ACC112 (cell line): ENCODE measurements around the gene LMX1A.

Experiments used
- H2AFZ ChIP-seq: fragments of 200-600 bp; sonication (generic); one replicate; pipeline ENCODE4 v1.6.0; 2017; ENCODE audit warnings: antibody characterized with exemption, low read length; ENCODE audit not compliant: unreplicated experiment
- H3K27ac ChIP-seq: fragments of 200-600 bp; sonication (generic); 2 replicates; pipeline ENCODE4 v1.5.1; 2014; ENCODE audit warnings: low read depth, mild to moderate bottlenecking, antibody characterized with exemption, low read length, moderate library complexity
- H3K27me3 ChIP-seq: fragments of 200-600 bp; sonication (generic); 2 replicates; pipeline ENCODE4 v1.6.1; 2014; ENCODE audit warnings: mild to moderate bottlenecking, antibody characterized with exemption, low read length, moderate library complexity, mixed read lengths; ENCODE audit not compliant: insufficient read depth
- H3K36me3 ChIP-seq: fragments of 200-600 bp; sonication (generic); 2 replicates; pipeline ENCODE4 v1.6.1; 2016; ENCODE audit warnings: mild to moderate bottlenecking, antibody characterized with exemption, low read length, moderate library complexity, mixed read lengths; ENCODE audit not compliant: insufficient read depth
- H3K4me1 ChIP-seq: fragments of 200-600 bp; sonication (generic); one replicate; pipeline ENCODE4 v1.6.1; 2016; ENCODE audit warnings: low read length, mixed read lengths; ENCODE audit not compliant: insufficient read depth, unreplicated experiment, control insufficient read depth
- H3K4me3 ChIP-seq: fragments of 200-600 bp; sonication (generic); 2 replicates; pipeline ENCODE4 v1.5.1; 2014; ENCODE audit warnings: mild to moderate bottlenecking, low read depth, low read length
- H3K79me2 ChIP-seq: fragments of 200-600 bp; sonication (generic); one replicate; pipeline ENCODE4 v1.6.0; 2016; ENCODE audit warnings: low read length; ENCODE audit not compliant: control insufficient read depth, unreplicated experiment, insufficient read depth

The LMX1A gene

GRCh38 chr1:165355977-165356811, at the start of gene LMX1A:
TSS of gene LMX1A (minus strand) at chr1:165356715. CDS start at chr1:165355559, 1,156 bp downstream.
- H3K4me3 ChIP-seq: peak within 1 kb of the TSS; percentile 71
- H3K36me3 ChIP-seq: no peaks in the 10 kb centered on the region
- peak within 1 kb of the TSS; percentile 31 for H2AFZ ChIP-seq
- H3K79me2 ChIP-seq: no peaks in the 10 kb centered on the region
- peaks cover 57% of the 10 kb centered on the region for H3K27me3 ChIP-seq
- no peak within 1 kb of the TSS for H3K27ac ChIP-seq
- peaks cover 3% of the 10 kb centered on the region for H3K4me1 ChIP-seq

- Histone ChIP-seq H3K79me2 (no peaks in the 10 kb centered on the region), H3K36me3 (no peaks in the 10 kb centered on the region), H3K27me3 (peaks cover 8% of the 10 kb centered on the region), H3K27ac (no peak overlapping the region), H3K4me3 (no peak overlapping the region), H2AFZ (no peak overlapping the region), H3K4me1 (no peaks in the 10 kb centered on the region)
These were observed 47.4 kb upstream of the LMX1A start for GRCh38 chr1:165403835-165404482.

GRCh38 chr1:165402517-165403111, 46.1 kb upstream of the LMX1A start:
- H3K27me3 ChIP-seq: peaks cover 7% of the 10 kb centered on the region; the same call in 1 of the 2 replicates
- H3K27ac ChIP-seq: no peak overlapping the region
- no peak overlapping the region for H3K4me3 ChIP-seq
- no peaks in the 10 kb centered on the region for H3K36me3 ChIP-seq
- H2AFZ ChIP-seq: no peak overlapping the region
- no peaks in the 10 kb centered on the region for H3K79me2 ChIP-seq
- peaks cover 7% of the 10 kb centered on the region for H3K4me1 ChIP-seq

GRCh38 chr1:165397944-165398343, 41.4 kb upstream of the LMX1A start:
- peaks cover 8% of the 10 kb centered on the region; the same call in 1 of the 2 replicates for H3K27me3 ChIP-seq
- no peaks in the 10 kb centered on the region for H3K36me3 ChIP-seq
- no peak overlapping the region; the same call in 1 of the 2 replicates for H3K27ac ChIP-seq
- peak overlapping the region; percentile 5 for H2AFZ ChIP-seq
- H3K4me3 ChIP-seq: no peak overlapping the region
- peaks cover 18% of the 10 kb centered on the region for H3K4me1 ChIP-seq
- no peaks in the 10 kb centered on the region for H3K79me2 ChIP-seq

- H3K79me2 ChIP-seq: no peaks in the 10 kb centered on the region
These were observed 39.4 kb upstream of the LMX1A start for GRCh38 chr1:165395901-165396300.

GRCh38 chr1:165395478-165395877, 39.0 kb upstream of the LMX1A start:
- H3K27me3 ChIP-seq: peaks cover 26% of the 10 kb centered on the region
- H3K27ac ChIP-seq: no peak overlapping the region
- no peaks in the 10 kb centered on the region for H3K36me3 ChIP-seq
- H2AFZ ChIP-seq: no peak overlapping the region
- H3K79me2 ChIP-seq: no peaks in the 10 kb centered on the region
- peaks cover 18% of the 10 kb centered on the region for H3K4me1 ChIP-seq
- H3K4me3 ChIP-seq: no peak overlapping the region

More at GRCh38 chr1:165395901-165396300, 39.4 kb upstream of the LMX1A start:
- Histone ChIP-seq H3K4me3 (no peak overlapping the region), H3K27ac (no peak overlapping the region), H3K27me3 (peaks cover 22% of the 10 kb centered on the region), H3K36me3 (no peaks in the 10 kb centered on the region), H2AFZ (no peak overlapping the region), H3K4me1 (peaks cover 18% of the 10 kb centered on the region)

GRCh38 chr1:165392634-165393571, 36.4 kb upstream of the LMX1A start:
- Histone ChIP-seq H3K27ac (no peak overlapping the region), H3K79me2 (no peaks in the 10 kb centered on the region), H3K36me3 (no peaks in the 10 kb centered on the region), H3K4me3 (peak overlapping the region; percentile 45), H2AFZ (no peak overlapping the region), H3K27me3 (peaks cover 52% of the 10 kb centered on the region), H3K4me1 (peaks cover 13% of the 10 kb centered on the region)

GRCh38 chr1:165389609-165390008, 33.1 kb upstream of the LMX1A start:
- Histone ChIP-seq H3K4me3 (no peak overlapping the region), H3K4me1 (peaks cover 8% of the 10 kb centered on the region), H3K27me3 (peaks cover 72% of the 10 kb centered on the region), H3K36me3 (no peaks in the 10 kb centered on the region), H3K27ac (no peak overlapping the region), H3K79me2 (no peaks in the 10 kb centered on the region), H2AFZ (no peak overlapping the region)

- H3K79me2 ChIP-seq: no peaks in the 10 kb centered on the region
- no peak overlapping the region for H2AFZ ChIP-seq
- H3K4me3 ChIP-seq: no peak overlapping the region
- H3K4me1 ChIP-seq: peaks cover 6% of the 10 kb centered on the region
- H3K27ac ChIP-seq: no peak overlapping the region
- H3K36me3 ChIP-seq: no peaks in the 10 kb centered on the region
- peaks cover 72% of the 10 kb centered on the region for H3K27me3 ChIP-seq
These were observed 31.4 kb upstream of the LMX1A start for GRCh38 chr1:165387961-165388360.

GRCh38 chr1:165387505-165387904, 31.0 kb upstream of the LMX1A start:
- Histone ChIP-seq H3K4me3 (no peak overlapping the region), H2AFZ (no peak overlapping the region), H3K79me2 (no peaks in the 10 kb centered on the region), H3K4me1 (peaks cover 9% of the 10 kb centered on the region), H3K27ac (no peak overlapping the region), H3K27me3 (peaks cover 70% of the 10 kb centered on the region), H3K36me3 (no peaks in the 10 kb centered on the region)
